ENCODE data around the gene TRAPPC6A.

GRCh38 chr19:45137179-45137761, 40.8 kb downstream of the TRAPPC6A start:
- TF ChIP-seq, protein P1, sequence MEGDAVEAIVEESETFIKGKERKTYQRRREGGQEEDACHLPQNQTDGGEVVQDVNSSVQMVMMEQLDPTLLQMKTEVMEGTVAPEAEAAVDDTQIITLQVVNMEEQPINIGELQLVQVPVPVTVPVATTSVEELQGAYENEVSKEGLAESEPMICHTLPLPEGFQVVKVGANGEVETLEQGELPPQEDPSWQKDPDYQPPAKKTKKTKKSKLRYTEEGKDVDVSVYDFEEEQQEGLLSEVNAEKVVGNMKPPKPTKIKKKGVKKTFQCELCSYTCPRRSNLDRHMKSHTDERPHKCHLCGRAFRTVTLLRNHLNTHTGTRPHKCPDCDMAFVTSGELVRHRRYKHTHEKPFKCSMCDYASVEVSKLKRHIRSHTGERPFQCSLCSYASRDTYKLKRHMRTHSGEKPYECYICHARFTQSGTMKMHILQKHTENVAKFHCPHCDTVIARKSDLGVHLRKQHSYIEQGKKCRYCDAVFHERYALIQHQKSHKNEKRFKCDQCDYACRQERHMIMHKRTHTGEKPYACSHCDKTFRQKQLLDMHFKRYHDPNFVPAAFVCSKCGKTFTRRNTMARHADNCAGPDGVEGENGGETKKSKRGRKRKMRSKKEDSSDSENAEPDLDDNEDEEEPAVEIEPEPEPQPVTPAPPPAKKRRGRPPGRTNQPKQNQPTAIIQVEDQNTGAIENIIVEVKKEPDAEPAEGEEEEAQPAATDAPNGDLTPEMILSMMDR (conservative IDR thresholded peaks at IDR 0.05; ENCODE audit: low read depth, low read length) = no peak
- TF ChIP-seq EZH2 (IDR thresholded peaks at IDR 0.05; ENCODE audit: low read length, unreplicated experiment) = no peak
- TF ChIP-seq EZH2phosphoT487 (IDR thresholded peaks at IDR 0.05; ENCODE audit: borderline replicate concordance, low read length) = no peak
